Omental fat pad (tissue), 4 donors: ENCODE measurements around the gene XAF1. TPM values are rescaled to one million over a fixed set of nuclear protein-coding genes. Genes with fewer than 3 reads are reported as not detected.

Experiments used
- ATAC-seq: fragments of 150-250 bp; one replicate; pipeline ENCODE4 v1.9.1; 2016; ENCODE audit warnings: mild to moderate bottlenecking, moderate library complexity; ENCODE audit not compliant: low FRiP score
- DNase-seq: peaks from one replicate; pipeline ENCODE4 v3.0.0-alpha.2; 2019; ENCODE audit warnings: low spot score
- total RNA-seq, 4 donors: library from RNA; depleted of rRNA; stranded (reverse); fragments of >200 nt; gene quantifications; one replicate each; pipeline ENCODE4 v1.1.0, GENCODE V29; 2016
- TF ChIP-seq, protein P1 (sequence below), 3 donors: fragments of 450-650 bp; IDR thresholded peaks; one replicate each; pipeline ENCODE4 v1.5.1; 2016 to 2017; ENCODE audit warnings: antibody characterized with exemption in 3 of 3, mild to moderate bottlenecking in 3 of 3, moderate library complexity in 2 of 3

Gene XAF1
- 100 to 1,000 TPM in 1 of 4 donors, 10 to 100 TPM in 3; 17.5 to 201 (median 33.6) TPM for total RNA-seq

DNA sequence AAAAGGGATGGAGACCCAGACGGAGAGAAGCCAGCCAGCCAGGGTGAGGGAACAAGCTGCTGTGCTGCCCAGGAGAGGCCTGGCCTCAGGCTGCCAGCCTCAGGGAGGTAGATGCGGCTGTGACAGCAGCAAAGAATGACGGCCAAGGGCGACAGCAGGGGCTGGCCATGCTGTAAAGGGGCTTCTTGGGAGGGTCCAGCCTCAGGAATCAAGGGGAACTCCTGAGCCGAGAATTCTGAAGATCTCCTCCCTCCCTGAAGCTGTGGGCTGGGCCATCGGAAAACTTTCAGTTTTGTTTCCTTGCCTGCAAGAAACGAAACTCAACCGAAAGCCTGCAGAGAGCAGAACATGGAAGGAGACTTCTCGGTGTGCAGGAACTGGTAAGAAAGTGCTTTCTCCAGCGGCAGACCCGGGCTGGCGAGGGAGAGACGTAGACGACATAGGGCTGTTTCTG lies at the start of gene XAF1:
XAF1 (plus strand) TSS at position 316 of the 454 bp plus-strand sequence; CDS start at position 349, 33 bp downstream.
- TF ChIP-seq, protein P1, sequence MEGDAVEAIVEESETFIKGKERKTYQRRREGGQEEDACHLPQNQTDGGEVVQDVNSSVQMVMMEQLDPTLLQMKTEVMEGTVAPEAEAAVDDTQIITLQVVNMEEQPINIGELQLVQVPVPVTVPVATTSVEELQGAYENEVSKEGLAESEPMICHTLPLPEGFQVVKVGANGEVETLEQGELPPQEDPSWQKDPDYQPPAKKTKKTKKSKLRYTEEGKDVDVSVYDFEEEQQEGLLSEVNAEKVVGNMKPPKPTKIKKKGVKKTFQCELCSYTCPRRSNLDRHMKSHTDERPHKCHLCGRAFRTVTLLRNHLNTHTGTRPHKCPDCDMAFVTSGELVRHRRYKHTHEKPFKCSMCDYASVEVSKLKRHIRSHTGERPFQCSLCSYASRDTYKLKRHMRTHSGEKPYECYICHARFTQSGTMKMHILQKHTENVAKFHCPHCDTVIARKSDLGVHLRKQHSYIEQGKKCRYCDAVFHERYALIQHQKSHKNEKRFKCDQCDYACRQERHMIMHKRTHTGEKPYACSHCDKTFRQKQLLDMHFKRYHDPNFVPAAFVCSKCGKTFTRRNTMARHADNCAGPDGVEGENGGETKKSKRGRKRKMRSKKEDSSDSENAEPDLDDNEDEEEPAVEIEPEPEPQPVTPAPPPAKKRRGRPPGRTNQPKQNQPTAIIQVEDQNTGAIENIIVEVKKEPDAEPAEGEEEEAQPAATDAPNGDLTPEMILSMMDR (IDR thresholded peaks at IDR 0.05), result no peak
- ATAC-seq (peak; percentile 53), DNase-seq (no peak)

DNA sequence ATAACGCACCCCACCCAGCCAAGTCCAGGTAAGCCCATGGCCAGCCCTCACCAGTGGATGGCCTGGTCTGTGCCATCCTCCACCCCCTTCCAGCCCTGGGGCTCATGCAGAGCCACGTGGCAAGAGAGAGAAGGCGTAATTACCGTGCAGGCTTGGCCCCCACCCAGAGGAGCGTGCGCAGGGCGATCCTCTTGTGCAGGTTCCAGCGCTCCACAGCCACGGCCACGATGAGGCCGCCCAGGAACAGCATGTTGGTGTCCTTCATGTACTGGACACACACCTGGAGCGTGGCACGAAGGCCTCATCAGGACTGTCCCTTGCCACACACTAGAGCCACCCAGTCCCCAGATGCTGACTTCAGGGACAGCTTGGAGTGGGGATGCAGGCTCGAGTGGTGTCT lies 49.3 kb upstream of the XAF1 start:
- ATAC-seq (no peak), DNase-seq (no peak)
- TF ChIP-seq, protein P1 (IDR thresholded peaks at IDR 0.05), result no peak

GRCh38 chr17:6706996-6707395 lies 48.9 kb upstream of the XAF1 start:
- no peak for DNase-seq
- TF ChIP-seq, protein P1 (IDR thresholded peaks at IDR 0.05), result no peak
- ATAC-seq, result no peak

DNA sequence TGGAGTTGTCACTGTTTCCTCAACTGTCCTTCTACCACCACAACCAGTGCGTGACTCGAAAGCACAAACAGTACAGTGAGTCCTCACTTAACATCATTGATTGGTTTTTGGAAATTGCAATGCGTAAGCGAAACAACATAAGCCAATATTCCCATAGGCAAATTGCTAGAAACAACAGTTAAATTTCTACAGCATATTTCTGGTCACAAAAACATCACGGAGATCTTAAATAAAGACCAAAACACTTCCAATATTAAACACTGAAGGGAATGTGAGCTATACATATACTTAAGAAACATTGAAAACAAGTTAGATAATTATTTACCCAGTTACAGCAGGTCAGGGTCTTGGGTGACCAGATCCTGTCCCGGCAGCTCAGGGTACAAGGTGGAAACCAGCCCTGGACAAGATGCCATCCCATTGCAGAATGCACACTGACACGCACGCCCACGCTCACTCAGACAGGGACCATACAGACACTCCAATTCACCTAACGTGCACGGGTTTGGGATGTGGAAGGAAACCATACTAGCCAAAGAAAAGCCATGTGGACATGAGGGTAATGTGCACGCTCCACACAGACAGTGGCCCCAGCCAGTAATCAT lies 47.4 kb upstream of the XAF1 start:
- ATAC-seq (no peak), DNase-seq (no peak)
- TF ChIP-seq, protein P1 (IDR thresholded peaks at IDR 0.05), result no peak

GRCh38 chr17:6710317-6710716 lies 45.5 kb upstream of the XAF1 start:
- TF ChIP-seq, protein P1 (IDR thresholded peaks at IDR 0.05), result no peak
- DNase-seq (no peak), ATAC-seq (no peak)

- TF ChIP-seq, protein P1 (IDR thresholded peaks at IDR 0.05), result no peak
- ATAC-seq (no peak), DNase-seq (no peak)
Measured at GRCh38 chr17:6711081-6711674, 44.7 kb upstream of the XAF1 start.

GRCh38 chr17:6711681-6712057 lies 44.2 kb upstream of the XAF1 start:
- TF ChIP-seq, protein P1 (IDR thresholded peaks at IDR 0.05), result no peak
- ATAC-seq, result no peak
- DNase-seq, result no peak
